ENCODE data around the gene LCNL1. TPM values are rescaled to one million over a fixed set of nuclear protein-coding genes. Genes with fewer than 3 reads are reported as not detected.

The LCNL1 gene
- total and polyA plus RNA-seq, 2 donors (not counting 1 experiment from before 2014, with no cell fraction given), result not detected

DNA sequence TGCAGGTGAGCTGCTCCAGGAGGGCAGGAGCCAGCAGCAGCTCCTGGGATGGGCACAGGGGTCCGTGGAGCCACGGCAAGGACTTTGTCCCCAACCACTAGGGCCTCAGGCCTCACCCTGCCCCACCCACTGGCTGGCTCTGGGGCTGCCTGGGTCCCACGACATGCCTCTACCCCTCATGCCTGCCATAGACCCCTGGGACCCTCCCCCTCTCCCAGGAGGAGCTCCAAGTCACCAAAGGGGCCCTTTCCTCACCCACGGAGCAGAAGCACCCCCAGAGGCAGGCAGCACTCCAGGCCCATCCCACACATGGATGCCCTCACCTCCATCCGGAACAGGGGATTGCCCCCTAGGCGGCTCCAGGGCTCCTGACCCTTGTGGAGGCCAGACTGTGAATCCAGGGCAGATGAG lies 38.8 kb downstream of the LCNL1 start:
- CTCF ChIA-PET, result interaction anchor here (1.2 to 2.1 kb wide), 2 partner anchors 14 to 17 kb away, joined by 3 to 6 read pairs; no protein-coding TSS in a partner anchor
- Mint-ChIP-seq H3K4me1 (peaks cover 11% of the 10 kb centered on the region), H3K27me3 (no peaks in the 10 kb centered on the region), H3K9me3 (ENCODE audit: insufficient read depth) (no peaks in the 10 kb centered on the region), H3K27ac (no peak overlapping the region), H3K4me3 (no peak overlapping the region)
- DNase-seq (no peak), ATAC-seq (ENCODE audit: low read depth) (no peak)
- H3K4me1 ChIP-seq (ENCODE audit: control insufficient read depth in 2 of 2, insufficient read depth in 2 of 2, low read length in 2 of 2), result peaks cover 0 to 9% of the 10 kb centered on the region in 2 donors
- no peaks in the 10 kb centered on the region for H3K27me3 ChIP-seq (replicated peaks in 1 of 4; ENCODE audit: control extremely low read depth in 1 of 4, control insufficient read depth in 3 of 4, insufficient read depth in 4 of 4, low read length in 3 of 4)
- H3K27ac ChIP-seq (ENCODE audit: low read length in 2 of 2), result no peak overlapping the region
- intact Hi-C loops (cut with micrococcal nuclease), result no loop called here
- no peaks in the 10 kb centered on the region for H3K79me2 ChIP-seq (ENCODE audit: control insufficient read depth, insufficient read depth, low read length)
- H3K9me3 ChIP-seq (ENCODE audit: control extremely low read depth in 1 of 3, control insufficient read depth in 2 of 3, insufficient read depth in 1 of 3, low read length in 2 of 3), result peaks cover 0 to 9% (median 0%) of the 10 kb centered on the region in 3 donors
- no peak for TF ChIP-seq EZH2 (IDR thresholded peaks at IDR 0.05; ENCODE audit: borderline replicate concordance, insufficient read depth, low read depth, low read length, poor library complexity, severe bottlenecking)
- TF ChIP-seq, protein P1, sequence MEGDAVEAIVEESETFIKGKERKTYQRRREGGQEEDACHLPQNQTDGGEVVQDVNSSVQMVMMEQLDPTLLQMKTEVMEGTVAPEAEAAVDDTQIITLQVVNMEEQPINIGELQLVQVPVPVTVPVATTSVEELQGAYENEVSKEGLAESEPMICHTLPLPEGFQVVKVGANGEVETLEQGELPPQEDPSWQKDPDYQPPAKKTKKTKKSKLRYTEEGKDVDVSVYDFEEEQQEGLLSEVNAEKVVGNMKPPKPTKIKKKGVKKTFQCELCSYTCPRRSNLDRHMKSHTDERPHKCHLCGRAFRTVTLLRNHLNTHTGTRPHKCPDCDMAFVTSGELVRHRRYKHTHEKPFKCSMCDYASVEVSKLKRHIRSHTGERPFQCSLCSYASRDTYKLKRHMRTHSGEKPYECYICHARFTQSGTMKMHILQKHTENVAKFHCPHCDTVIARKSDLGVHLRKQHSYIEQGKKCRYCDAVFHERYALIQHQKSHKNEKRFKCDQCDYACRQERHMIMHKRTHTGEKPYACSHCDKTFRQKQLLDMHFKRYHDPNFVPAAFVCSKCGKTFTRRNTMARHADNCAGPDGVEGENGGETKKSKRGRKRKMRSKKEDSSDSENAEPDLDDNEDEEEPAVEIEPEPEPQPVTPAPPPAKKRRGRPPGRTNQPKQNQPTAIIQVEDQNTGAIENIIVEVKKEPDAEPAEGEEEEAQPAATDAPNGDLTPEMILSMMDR (IDR thresholded peaks at IDR 0.05), result no peak
- H3K4me3 ChIP-seq (ENCODE audit: control extremely low read depth in 1 of 5, extremely low read depth in 1 of 5, insufficient read depth in 1 of 5, low read depth in 2 of 5, low read length in 4 of 5), result no peak overlapping the region
- POLR2A ChIA-PET, result interaction anchor here (0.9 to 1.2 kb wide), 3 partner anchors 11 to 21 kb away, joined by 3 read pairs; partner anchors contain the start of gene FUT7
- WGBS (ENCODE audit: insufficient coverage), result 93% methylated on average over 4 of the region's 6 CpGs
- no peak overlapping the region for H3K9ac ChIP-seq (ENCODE audit: low read length)
- H3K4me2 ChIP-seq (replicated peaks; ENCODE audit: low read depth, low read length, poor library complexity, severe bottlenecking), result no peak overlapping the region
- H4K20me1 ChIP-seq (ENCODE audit: control insufficient read depth, insufficient read depth, low read length, poor library complexity, severe bottlenecking), result no peaks in the 10 kb centered on the region
- H2AFZ ChIP-seq (ENCODE audit: insufficient read depth, low read depth, low read length, poor library complexity, severe bottlenecking), result no peak overlapping the region
- peaks cover 0 to 5% of the 10 kb centered on the region in 2 experiments for H3K36me3 ChIP-seq (replicated peaks in 1 of 2; ENCODE audit: control extremely low read depth in 1 of 2, control insufficient read depth in 1 of 2, extremely low read depth in 1 of 2, insufficient read depth in 2 of 2, low read length in 1 of 2)

DNA sequence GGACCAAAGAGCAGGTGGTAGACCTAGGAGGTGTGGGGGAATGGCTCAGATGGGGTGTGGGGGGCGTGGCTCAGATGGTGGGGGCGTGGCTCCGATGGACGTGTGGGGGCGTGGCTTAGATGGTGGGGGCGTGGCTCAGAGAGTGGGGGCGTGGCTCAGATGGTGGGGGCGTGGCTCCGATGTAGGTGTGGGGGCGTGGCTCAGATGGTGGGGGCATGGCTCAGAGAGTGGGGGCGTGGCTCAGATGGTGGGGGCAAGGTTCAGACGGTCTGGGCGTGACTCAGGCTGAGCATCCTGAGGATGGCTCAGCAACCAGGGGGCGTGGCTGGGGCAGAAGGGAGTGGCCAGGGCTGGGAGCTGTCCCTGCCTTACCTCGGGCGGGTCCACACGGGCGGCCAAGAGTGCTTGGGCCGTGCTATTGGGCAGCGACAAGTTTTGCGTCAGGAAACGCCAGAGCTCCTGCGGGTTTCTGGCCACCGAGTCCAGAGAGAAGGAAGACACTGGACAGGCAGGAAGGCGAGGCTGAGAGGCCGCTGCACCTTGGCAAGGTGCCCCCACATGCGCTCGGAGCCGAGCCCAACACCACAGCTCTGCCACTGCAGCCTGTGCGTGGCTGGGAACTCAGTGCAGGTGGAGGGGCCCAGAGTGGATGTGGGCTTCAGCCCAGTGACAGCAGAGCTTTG lies 39.3 kb downstream of the LCNL1 start:
- H3K4me3 Mint-ChIP-seq, result no peak overlapping the region
- H3K9ac ChIP-seq (ENCODE audit: low read length), result no peak overlapping the region
- H4K20me1 ChIP-seq (ENCODE audit: control insufficient read depth, insufficient read depth, low read length, poor library complexity, severe bottlenecking), result peaks cover 3% of the 10 kb centered on the region
- H3K27me3 ChIP-seq (replicated peaks in 1 of 4; ENCODE audit: control extremely low read depth in 1 of 4, control insufficient read depth in 3 of 4, insufficient read depth in 4 of 4, low read length in 3 of 4), result no peaks in the 10 kb centered on the region
- DNase-seq (peak; percentile 77), ATAC-seq (ENCODE audit: low read depth) (peak; percentile 50)
- 76% methylated on average over 27 of the region's 30 CpGs for WGBS (ENCODE audit: insufficient coverage)
- peaks cover 0 to 9% (median 0%) of the 10 kb centered on the region in 3 donors for H3K9me3 ChIP-seq (ENCODE audit: control extremely low read depth in 1 of 3, control insufficient read depth in 2 of 3, insufficient read depth in 1 of 3, low read length in 2 of 3)
- no peak overlapping the region for H2AFZ ChIP-seq (ENCODE audit: insufficient read depth, low read depth, low read length, poor library complexity, severe bottlenecking)
- H3K27ac Mint-ChIP-seq, result peak overlapping the region; percentile 41
- H3K36me3 ChIP-seq (replicated peaks in 1 of 2; ENCODE audit: control extremely low read depth in 1 of 2, control insufficient read depth in 1 of 2, extremely low read depth in 1 of 2, insufficient read depth in 2 of 2, low read length in 1 of 2), result no peaks in the 10 kb centered on the region
- H3K4me2 ChIP-seq (replicated peaks; ENCODE audit: low read depth, low read length, poor library complexity, severe bottlenecking), result no peak overlapping the region
- H3K4me3 ChIP-seq (ENCODE audit: control extremely low read depth in 1 of 5, extremely low read depth in 1 of 5, insufficient read depth in 1 of 5, low read depth in 2 of 5, low read length in 4 of 5), result no peak overlapping the region
- H3K79me2 ChIP-seq (ENCODE audit: control insufficient read depth, insufficient read depth, low read length), result no peaks in the 10 kb centered on the region
- peaks cover 3 to 15% of the 10 kb centered on the region in 2 donors for H3K4me1 ChIP-seq (ENCODE audit: control insufficient read depth in 2 of 2, insufficient read depth in 2 of 2, low read length in 2 of 2)
- intact Hi-C loops (cut with micrococcal nuclease), result no loop called here
- TF ChIP-seq EZH2 (IDR thresholded peaks at IDR 0.05; ENCODE audit: borderline replicate concordance, insufficient read depth, low read depth, low read length, poor library complexity, severe bottlenecking), result no peak
- TF ChIP-seq, protein P1 (IDR thresholded peaks at IDR 0.05), result no peak
- CTCF ChIA-PET, result interaction anchor here (1.2 to 2.1 kb wide), 2 partner anchors 14 to 18 kb away, joined by 3 to 6 read pairs; no protein-coding TSS in a partner anchor
- POLR2A ChIA-PET, result interaction anchor here (0.9 to 1.2 kb wide), 3 partner anchors 10 to 22 kb away, joined by 3 read pairs; partner anchors contain the start of gene FUT7
- no peaks in the 10 kb centered on the region for H3K27me3 Mint-ChIP-seq
- no peaks in the 10 kb centered on the region for H3K9me3 Mint-ChIP-seq (ENCODE audit: insufficient read depth)
- peaks cover 15% of the 10 kb centered on the region for H3K4me1 Mint-ChIP-seq
- no peak overlapping the region for H3K27ac ChIP-seq (ENCODE audit: low read length in 2 of 2)
